Prostate gland (tissue), 2 donors: Measurements from ENCODE around the gene BTBD17. TPM values are rescaled to one million over a fixed set of nuclear protein-coding genes. Genes with fewer than 3 reads are reported as not detected.
A peak's percentile ranks its signal among the peaks of the same experiment; 100 is the strongest.

Experiments used
- DNase-seq: peaks from one replicate; pipeline ENCODE4 v3.0.0-alpha.2; 2019; ENCODE audit warnings: low spot score
- H3K27ac ChIP-seq, 2 donors: fragments of 200-600 bp; sonication (generic); 2 replicates each; pipeline ENCODE4 v1.5.1; 2017 to 2019
- H3K27me3 ChIP-seq: fragments of 200-600 bp; sonication (generic); replicated peaks from 2 replicates; pipeline ENCODE4 v1.5.1; 2019; ENCODE audit not compliant: insufficient read depth
- H3K36me3 ChIP-seq, 2 donors: fragments of 200-600 bp; sonication (generic); 1 replicate in 1 of 2; 2 replicates in 1 of 2; pipeline versions ENCODE4 v1.5.1 to v1.8.1; 2017 to 2019
- H3K4me1 ChIP-seq: fragments of 200-600 bp; sonication (generic); replicated peaks from 2 replicates; pipeline ENCODE4 v1.5.1; 2019
- H3K4me3 ChIP-seq, 2 donors: fragments of 200-600 bp; sonication (generic); 2 replicates each; pipeline ENCODE4 v1.5.1; 2017 to 2019
- H3K9me3 ChIP-seq: fragments of 200-600 bp; sonication (generic); 2 replicates; pipeline ENCODE4 v1.5.1; 2017
- POLR2A ChIP-seq: fragments of 450-650 bp; IDR thresholded peaks from one replicate; pipeline ENCODE4 v1.6.1; 2016; ENCODE audit warnings: antibody characterized with exemption, mild to moderate bottlenecking
- POLR2AphosphoS5 ChIP-seq: sonication (generic); formaldehyde crosslinking; IDR thresholded peaks from one replicate; pipeline ENCODE4 v1.6.1; 2017; ENCODE audit warnings: antibody characterized with exemption
- WGBS: methylation state at CpG from one replicate; pipeline ENCODE4 v1.1.5; 2018; 5-methylcytosine and 5-hydroxymethylcytosine counted together
- intact Hi-C: fragments of 100-400 bp; cut with DNase I; formaldehyde crosslinking; loops from one replicate; pipeline ENCODE4 v1.14.2; 2022
- total RNA-seq, 2 donors: library from RNA; depleted of rRNA; stranded (reverse); fragments of >200 nt; gene quantifications; one replicate each; pipeline ENCODE4 v1.1.0, GENCODE V29; 2016
- TF ChIP-seq, protein P1 (sequence below), 4 experiments: fragments of 200-600 bp in 2 of 4; fragments of 450-650 bp in 2 of 4; sonication (generic) in 2 of 4; IDR thresholded peaks; 1 replicate in 3 of 4; 2 replicates in 1 of 4; pipeline ENCODE4 v1.5.1; 2016 to 2019; ENCODE audit warnings: antibody characterized with exemption in 4 of 4, mild to moderate bottlenecking in 2 of 4, moderate library complexity in 2 of 4

The BTBD17 gene, protein sequence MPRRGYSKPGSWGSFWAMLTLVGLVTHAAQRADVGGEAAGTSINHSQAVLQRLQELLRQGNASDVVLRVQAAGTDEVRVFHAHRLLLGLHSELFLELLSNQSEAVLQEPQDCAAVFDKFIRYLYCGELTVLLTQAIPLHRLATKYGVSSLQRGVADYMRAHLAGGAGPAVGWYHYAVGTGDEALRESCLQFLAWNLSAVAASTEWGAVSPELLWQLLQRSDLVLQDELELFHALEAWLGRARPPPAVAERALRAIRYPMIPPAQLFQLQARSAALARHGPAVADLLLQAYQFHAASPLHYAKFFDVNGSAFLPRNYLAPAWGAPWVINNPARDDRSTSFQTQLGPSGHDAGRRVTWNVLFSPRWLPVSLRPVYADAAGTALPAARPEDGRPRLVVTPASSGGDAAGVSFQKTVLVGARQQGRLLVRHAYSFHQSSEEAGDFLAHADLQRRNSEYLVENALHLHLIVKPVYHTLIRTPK
- total RNA-seq = not detected

DNA sequence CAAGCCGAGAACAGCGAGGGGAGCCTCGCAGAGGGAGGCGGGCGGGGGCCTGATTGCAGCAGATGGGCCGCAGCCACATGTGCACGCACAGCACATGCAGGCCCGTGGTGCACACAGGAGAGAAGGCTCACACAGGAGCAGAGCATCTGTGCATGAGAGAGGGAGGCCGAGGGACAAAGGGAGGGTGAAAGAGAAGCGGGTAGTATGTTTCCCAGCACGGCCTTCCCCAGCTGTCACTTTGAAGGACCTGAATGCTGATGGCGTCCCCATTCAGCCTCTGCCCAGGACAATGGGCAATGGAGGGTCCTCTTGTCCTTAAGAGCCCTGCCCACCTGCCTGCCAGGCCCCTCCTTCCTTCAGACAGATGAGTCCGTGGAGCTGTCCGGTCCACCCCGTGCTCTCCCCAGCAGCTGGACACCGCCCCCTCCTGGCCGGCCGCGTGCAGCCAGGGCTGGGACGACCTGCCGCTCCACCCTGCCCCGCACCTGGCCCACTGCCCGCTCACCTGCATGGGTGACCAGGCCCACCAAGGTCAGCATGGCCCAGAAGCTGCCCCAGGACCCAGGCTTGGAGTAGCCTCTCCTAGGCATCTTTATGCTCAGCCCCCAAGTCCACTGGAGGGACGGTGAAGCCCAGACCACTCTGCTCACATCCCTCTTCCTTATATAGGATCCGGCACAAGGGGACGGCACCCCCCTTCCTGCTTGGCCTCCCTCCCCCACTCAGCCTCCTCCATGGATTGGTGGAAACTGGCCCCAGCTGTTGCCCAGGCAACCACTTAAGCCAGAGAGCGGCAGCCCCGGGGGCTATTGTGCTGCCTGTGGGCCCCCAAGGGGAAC lies at the start of gene BTBD17:
Gene BTBD17, minus strand, starts transcription at position 639 of the 839 bp plus-strand sequence. Its CDS starts 49 bp downstream, at position 590.
- peak; percentile 19 for DNase-seq
- H3K27ac ChIP-seq = no peak within 1 kb of the TSS
- intact Hi-C loops = no loop called here
- H3K36me3 ChIP-seq = no peaks in the 10 kb centered on the region
- H3K4me3 ChIP-seq = no peak within 1 kb of the TSS
- WGBS = 35% methylated on average over 21 of the region's 28 CpGs
- H3K9me3 ChIP-seq = no peaks in the 10 kb centered on the region
- peaks cover 13% of the 10 kb centered on the region for H3K27me3 ChIP-seq
- H3K4me1 ChIP-seq = no peaks in the 10 kb centered on the region
- TF ChIP-seq POLR2AphosphoS5 = no peak
- TF ChIP-seq, protein P1, sequence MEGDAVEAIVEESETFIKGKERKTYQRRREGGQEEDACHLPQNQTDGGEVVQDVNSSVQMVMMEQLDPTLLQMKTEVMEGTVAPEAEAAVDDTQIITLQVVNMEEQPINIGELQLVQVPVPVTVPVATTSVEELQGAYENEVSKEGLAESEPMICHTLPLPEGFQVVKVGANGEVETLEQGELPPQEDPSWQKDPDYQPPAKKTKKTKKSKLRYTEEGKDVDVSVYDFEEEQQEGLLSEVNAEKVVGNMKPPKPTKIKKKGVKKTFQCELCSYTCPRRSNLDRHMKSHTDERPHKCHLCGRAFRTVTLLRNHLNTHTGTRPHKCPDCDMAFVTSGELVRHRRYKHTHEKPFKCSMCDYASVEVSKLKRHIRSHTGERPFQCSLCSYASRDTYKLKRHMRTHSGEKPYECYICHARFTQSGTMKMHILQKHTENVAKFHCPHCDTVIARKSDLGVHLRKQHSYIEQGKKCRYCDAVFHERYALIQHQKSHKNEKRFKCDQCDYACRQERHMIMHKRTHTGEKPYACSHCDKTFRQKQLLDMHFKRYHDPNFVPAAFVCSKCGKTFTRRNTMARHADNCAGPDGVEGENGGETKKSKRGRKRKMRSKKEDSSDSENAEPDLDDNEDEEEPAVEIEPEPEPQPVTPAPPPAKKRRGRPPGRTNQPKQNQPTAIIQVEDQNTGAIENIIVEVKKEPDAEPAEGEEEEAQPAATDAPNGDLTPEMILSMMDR (IDR thresholded peaks at IDR 0.05) = peak; percentile 28 to 65 (median 62)

DNA sequence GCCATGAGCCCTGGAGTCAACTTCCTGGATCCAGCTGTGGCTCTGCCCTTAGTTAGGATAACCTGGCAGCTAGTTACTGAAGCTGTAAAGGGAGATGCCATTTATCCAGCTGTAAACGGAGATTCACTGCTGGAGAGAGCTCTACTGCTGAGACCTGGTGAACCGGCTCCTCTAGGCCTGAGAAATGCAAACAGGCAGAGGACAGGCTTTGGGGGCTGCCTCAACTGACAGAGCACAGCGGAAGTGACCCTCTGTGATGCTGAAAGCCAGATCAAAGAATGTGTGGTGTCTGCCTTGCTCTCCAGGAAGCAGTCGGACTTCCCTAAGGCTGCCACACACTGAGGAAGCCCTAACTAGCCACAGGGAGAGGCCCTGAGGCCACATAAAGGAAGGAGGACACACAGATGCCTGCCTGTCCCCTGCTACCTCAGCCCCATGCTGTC lies 48.4 kb upstream of the BTBD17 start:
- Histone ChIP-seq H3K9me3 (no peaks in the 10 kb centered on the region), H3K4me1 (no peaks in the 10 kb centered on the region), H3K36me3 (no peaks in the 10 kb centered on the region), H3K4me3 (no peak overlapping the region), H3K27me3 (no peaks in the 10 kb centered on the region), H3K27ac (no peak overlapping the region)
- WGBS = 82% methylated on average over 4 of the region's 4 CpGs
- DNase-seq = no peak
- intact Hi-C loops = no loop called here
- TF ChIP-seq, protein P1 (IDR thresholded peaks at IDR 0.05) = no peak
- TF ChIP-seq POLR2A (no peak), POLR2AphosphoS5 (no peak)

DNA sequence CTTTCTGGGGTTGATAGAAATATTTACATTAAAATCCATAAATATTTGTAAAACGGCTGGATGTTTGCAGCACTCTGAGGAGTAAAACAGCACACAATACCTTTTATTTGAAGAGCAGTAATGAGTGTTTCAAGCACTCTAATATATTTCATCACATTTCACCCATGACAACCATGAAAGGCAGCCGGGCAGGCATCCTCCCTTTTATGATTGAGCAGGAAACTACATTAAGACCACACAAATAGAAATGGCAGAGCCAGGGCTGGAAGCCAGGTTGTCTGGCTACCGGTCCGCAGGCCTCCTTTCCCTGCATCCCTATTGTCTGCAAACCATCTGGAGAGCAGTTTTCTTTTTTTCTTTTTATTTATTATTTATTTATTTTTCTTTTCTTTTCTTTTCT lies 47.1 kb upstream of the BTBD17 start:
- Histone ChIP-seq H3K36me3 (no peaks in the 10 kb centered on the region), H3K27ac (no peak overlapping the region), H3K4me3 (no peak overlapping the region), H3K27me3 (no peaks in the 10 kb centered on the region), H3K4me1 (no peaks in the 10 kb centered on the region), H3K9me3 (no peaks in the 10 kb centered on the region)
- TF ChIP-seq POLR2AphosphoS5 (no peak), POLR2A (no peak)
- TF ChIP-seq, protein P1 (IDR thresholded peaks at IDR 0.05) = no peak
- no peak for DNase-seq
- intact Hi-C loops = no loop called here
- WGBS = 39% methylated on average over 4 of the region's 4 CpGs

DNA sequence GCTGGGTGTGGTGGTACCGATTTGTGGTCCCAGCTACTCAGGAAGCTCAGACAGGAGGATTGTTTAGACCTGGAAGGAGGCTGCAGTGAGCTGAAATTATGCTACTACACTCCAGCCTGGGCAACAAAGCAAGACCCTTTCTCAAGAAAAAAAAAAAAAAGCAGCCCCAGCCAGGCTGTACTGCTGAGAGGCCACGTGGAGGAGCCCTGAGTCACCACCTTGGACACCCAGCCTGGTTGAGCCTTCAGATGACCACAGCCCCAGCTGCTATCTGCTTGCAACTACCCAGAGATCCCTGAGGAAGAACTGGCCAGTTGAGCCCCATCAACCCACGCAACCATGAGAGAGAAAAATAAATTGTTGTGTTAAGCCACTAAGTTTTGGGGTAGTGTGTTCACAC lies 46.6 kb upstream of the BTBD17 start:
- no peaks in the 10 kb centered on the region for H3K36me3 ChIP-seq
- no peak overlapping the region for H3K4me3 ChIP-seq
- H3K4me1 ChIP-seq = no peaks in the 10 kb centered on the region
- no peaks in the 10 kb centered on the region for H3K27me3 ChIP-seq
- H3K9me3 ChIP-seq = no peaks in the 10 kb centered on the region
- TF ChIP-seq POLR2AphosphoS5 = no peak
- TF ChIP-seq, protein P1 (IDR thresholded peaks at IDR 0.05) = no peak
- TF ChIP-seq POLR2A = no peak
- H3K27ac ChIP-seq = no peak overlapping the region
- no peak for DNase-seq
- WGBS = 78% methylated on average over 3 of the region's 3 CpGs
- intact Hi-C loops = no loop called here
